BLaER1 (cell line): ENCODE measurements around the gene NOS1.
"Not testable (repeated sequence)": the region's sequence is repeated elsewhere in the genome, so short reads cannot be mapped to it uniquely, and the experiment has no call there.

ENCODE experiments used
- H3K27ac ChIP-seq: shearing (Covaris generic); formaldehyde crosslinking; 2 replicates; pipeline ENCODE4 v1.8.1; 2022
- H3K27me3 ChIP-seq: shearing (Covaris generic); formaldehyde crosslinking; 2 replicates; pipeline ENCODE4 v1.8.1; 2022
- H3K36me3 ChIP-seq: shearing (Covaris generic); formaldehyde crosslinking; 2 replicates; pipeline ENCODE4 v1.8.1; 2022
- H3K4me1 ChIP-seq: shearing (Covaris generic); formaldehyde crosslinking; 2 replicates; pipeline ENCODE4 v1.8.1; 2022
- H3K4me2 ChIP-seq: shearing (Covaris generic); formaldehyde crosslinking; 2 replicates; pipeline ENCODE4 v1.8.1; 2022
- H3K4me3 ChIP-seq: shearing (Covaris generic); formaldehyde crosslinking; 2 replicates; pipeline ENCODE4 v1.8.1; 2022
- H3K9ac ChIP-seq: shearing (Covaris generic); formaldehyde crosslinking; 2 replicates; pipeline ENCODE4 v1.8.1; 2022
- H3K9me3 ChIP-seq: shearing (Covaris generic); formaldehyde crosslinking; 2 replicates; pipeline ENCODE4 v1.8.1; 2022
- H4K20me1 ChIP-seq: shearing (Covaris generic); formaldehyde crosslinking; 2 replicates; pipeline ENCODE4 v1.8.1; 2022
- Cebpa-rat ChIP-seq: shearing (Covaris generic); IDR thresholded peaks from 2 replicates; pipeline ENCODE4 v1.8.1; 2022

The NOS1 gene

DNA sequence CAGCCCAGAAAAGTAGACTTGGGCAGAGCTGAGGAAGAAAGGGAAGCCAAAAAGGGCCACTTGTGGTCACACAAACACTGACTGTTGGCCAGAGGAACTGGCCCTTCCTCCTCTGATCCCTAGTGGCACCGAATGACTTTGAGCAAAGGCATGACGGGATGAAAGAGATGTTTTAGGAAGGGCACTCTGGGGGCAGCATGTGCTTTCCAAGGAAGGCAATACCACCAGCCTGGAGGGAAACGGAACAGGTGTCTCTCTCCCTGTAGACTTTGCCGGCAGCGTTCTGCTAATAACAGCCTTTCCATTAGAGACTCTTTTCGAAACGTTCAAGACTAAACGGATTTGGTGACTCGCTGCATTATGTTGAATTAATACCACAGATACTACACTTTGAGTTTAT lies 158.9 kb downstream of the NOS1 start:
- H3K27ac ChIP-seq: no peak overlapping the region
- 0 out of 2 replicates have a peak, but pooled peaks cover 3% of the 10 kb centered on the region for H3K9me3 ChIP-seq
- TF ChIP-seq Cebpa-rat: no peak
- no peaks in the 10 kb centered on the region for H3K27me3 ChIP-seq
- no peaks in the 10 kb centered on the region for H3K36me3 ChIP-seq
- peak overlapping the region; percentile 47 for H3K4me2 ChIP-seq
- H3K4me1 ChIP-seq: peaks cover 12% of the 10 kb centered on the region
- no peak overlapping the region for H3K4me3 ChIP-seq
- H3K9ac ChIP-seq: no peak overlapping the region
- H4K20me1 ChIP-seq: no peaks in the 10 kb centered on the region

DNA sequence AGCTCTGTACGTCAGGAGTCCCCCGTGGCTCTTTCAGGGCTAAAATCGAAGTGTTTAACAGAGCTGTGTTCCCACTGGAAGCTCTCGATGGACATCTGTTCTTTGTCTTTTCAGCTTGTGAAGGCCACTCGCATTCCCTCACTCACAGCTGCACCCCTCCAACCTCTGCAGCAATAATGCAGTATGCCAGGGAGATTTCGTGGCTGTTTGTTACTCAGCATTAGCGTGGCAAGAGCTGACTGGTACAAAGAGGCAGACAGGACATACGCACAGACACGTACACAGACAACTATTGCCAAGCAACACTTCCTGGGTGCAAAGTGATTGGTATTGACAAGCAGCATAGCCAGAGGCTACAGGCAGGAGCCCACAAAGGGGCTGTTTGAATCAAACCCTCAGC lies 159.4 kb downstream of the NOS1 start:
- H3K4me1 ChIP-seq: peaks cover 12% of the 10 kb centered on the region
- peak overlapping the region; percentile 47 for H3K4me2 ChIP-seq
- H3K9me3 ChIP-seq: 0 out of 2 replicates have a peak, but pooled peaks cover 3% of the 10 kb centered on the region
- H3K27me3 ChIP-seq: no peaks in the 10 kb centered on the region
- H3K27ac ChIP-seq: no peak overlapping the region
- no peak for TF ChIP-seq Cebpa-rat
- no peaks in the 10 kb centered on the region for H3K36me3 ChIP-seq
- H3K4me3 ChIP-seq: no peak overlapping the region
- H3K9ac ChIP-seq: no peak overlapping the region
- no peaks in the 10 kb centered on the region for H4K20me1 ChIP-seq

DNA sequence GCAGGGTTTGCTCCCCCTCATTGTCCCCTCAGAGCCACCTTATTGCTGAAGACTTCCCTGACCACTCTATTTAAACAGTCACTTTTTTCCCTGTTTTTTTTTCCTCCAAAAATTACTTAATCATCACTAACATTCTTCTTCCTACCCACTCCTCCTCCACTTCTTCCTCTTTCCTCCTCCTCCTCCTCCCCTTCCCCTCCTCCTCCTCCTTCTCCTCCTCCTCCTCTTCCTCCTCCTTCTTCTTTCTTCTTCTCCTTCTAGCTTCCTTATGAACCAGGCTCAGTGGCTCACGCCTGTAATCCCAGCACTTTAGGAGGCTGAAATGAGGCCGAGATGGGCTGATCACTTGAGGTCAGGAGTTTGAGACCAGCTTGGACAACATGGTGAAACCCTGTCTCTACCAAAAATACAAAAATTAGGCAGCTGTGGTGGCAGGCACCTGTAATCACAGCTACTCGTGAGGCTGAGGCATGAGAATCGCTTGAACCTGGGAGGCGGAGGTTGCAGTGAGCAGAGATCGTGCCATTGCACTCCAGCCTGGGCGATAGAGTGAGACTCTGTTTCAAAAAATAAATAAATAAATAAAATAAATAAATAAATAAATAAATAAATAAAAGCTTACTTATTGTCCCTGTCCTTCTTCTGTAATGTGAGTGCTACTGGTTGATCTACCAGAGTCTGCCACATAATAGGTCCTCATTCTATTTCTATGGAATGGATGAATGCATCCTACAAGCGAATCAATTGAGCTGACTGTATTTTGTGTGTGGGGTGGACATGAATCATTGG lies 161.3 kb downstream of the NOS1 start:
- H3K27me3 ChIP-seq, H3K36me3 ChIP-seq, H3K27ac ChIP-seq, H4K20me1 ChIP-seq, H3K9ac ChIP-seq, H3K4me2 ChIP-seq, H3K9me3 ChIP-seq, H3K4me3 ChIP-seq: not testable (repeated sequence)
- peaks cover 12% of the 10 kb centered on the region for H3K4me1 ChIP-seq

- not testable (repeated sequence) for H3K36me3 ChIP-seq, H3K4me2 ChIP-seq, H3K4me1 ChIP-seq, H3K27ac ChIP-seq, H3K4me3 ChIP-seq, H3K9ac ChIP-seq, H3K27me3 ChIP-seq, H3K9me3 ChIP-seq, H4K20me1 ChIP-seq
Observed at GRCh38 chr12:117196334-117196733, 165.1 kb downstream of the NOS1 start.

- not testable (repeated sequence) for H3K9me3 ChIP-seq, H3K4me3 ChIP-seq, H3K4me2 ChIP-seq, H3K36me3 ChIP-seq, H3K27ac ChIP-seq, H4K20me1 ChIP-seq, H3K9ac ChIP-seq, H3K4me1 ChIP-seq, H3K27me3 ChIP-seq
Observed at GRCh38 chr12:117195027-117195426, 166.4 kb downstream of the NOS1 start.

GRCh38 chr12:117193903-117194302 lies 167.5 kb downstream of the NOS1 start:
- no peaks in the 10 kb centered on the region for H3K36me3 ChIP-seq
- H4K20me1 ChIP-seq: peaks cover 8% of the 10 kb centered on the region
- H3K9ac ChIP-seq: no peak overlapping the region
- no peak overlapping the region for H3K4me2 ChIP-seq
- H3K4me3 ChIP-seq: no peak overlapping the region
- TF ChIP-seq Cebpa-rat: no peak
- no peaks in the 10 kb centered on the region; the same call in 1 of the 2 replicates for H3K9me3 ChIP-seq
- H3K27ac ChIP-seq: no peak overlapping the region
- H3K27me3 ChIP-seq: no peaks in the 10 kb centered on the region
- peaks cover 11% of the 10 kb centered on the region for H3K4me1 ChIP-seq

DNA sequence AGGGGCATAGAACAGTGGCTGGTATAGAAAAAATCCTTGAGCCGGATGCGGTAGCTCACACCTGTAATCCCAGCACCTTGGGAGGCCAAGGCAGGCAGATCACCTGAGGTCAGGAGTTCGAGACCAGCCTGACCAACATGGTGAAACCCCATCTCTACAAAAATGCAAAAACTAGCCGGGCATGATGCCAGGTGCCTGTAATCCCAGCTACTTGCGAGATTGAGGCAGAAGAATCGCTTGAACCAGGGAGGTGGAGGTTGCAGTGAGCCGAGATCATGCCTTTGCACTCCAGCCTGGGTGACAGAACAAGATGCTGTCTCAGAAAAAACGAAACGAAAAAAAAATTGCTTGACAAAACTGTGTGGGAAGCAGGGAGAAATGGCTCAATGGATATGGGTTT lies 168.8 kb downstream of the NOS1 start:
- H3K27ac ChIP-seq, H3K9me3 ChIP-seq, H3K27me3 ChIP-seq, H3K4me3 ChIP-seq, H3K36me3 ChIP-seq, H3K4me2 ChIP-seq, H3K9ac ChIP-seq: not testable (repeated sequence)
- Histone ChIP-seq H4K20me1 (peaks cover 17% of the 10 kb centered on the region), H3K4me1 (peaks cover 20% of the 10 kb centered on the region)

- Histone ChIP-seq H3K4me3 (no peak overlapping the region), H3K4me2 (no peak overlapping the region), H3K36me3 (peaks cover 11% of the 10 kb centered on the region), H3K27ac (no peak overlapping the region), H3K9ac (no peak overlapping the region), H3K27me3 (no peaks in the 10 kb centered on the region), H3K4me1 (peaks cover 20% of the 10 kb centered on the region), H3K9me3 (no peaks in the 10 kb centered on the region; the same call in 1 of the 2 replicates), H4K20me1 (peaks cover 17% of the 10 kb centered on the region)
- TF ChIP-seq Cebpa-rat: no peak
Observed at GRCh38 chr12:117192057-117192456, 169.4 kb downstream of the NOS1 start.

DNA sequence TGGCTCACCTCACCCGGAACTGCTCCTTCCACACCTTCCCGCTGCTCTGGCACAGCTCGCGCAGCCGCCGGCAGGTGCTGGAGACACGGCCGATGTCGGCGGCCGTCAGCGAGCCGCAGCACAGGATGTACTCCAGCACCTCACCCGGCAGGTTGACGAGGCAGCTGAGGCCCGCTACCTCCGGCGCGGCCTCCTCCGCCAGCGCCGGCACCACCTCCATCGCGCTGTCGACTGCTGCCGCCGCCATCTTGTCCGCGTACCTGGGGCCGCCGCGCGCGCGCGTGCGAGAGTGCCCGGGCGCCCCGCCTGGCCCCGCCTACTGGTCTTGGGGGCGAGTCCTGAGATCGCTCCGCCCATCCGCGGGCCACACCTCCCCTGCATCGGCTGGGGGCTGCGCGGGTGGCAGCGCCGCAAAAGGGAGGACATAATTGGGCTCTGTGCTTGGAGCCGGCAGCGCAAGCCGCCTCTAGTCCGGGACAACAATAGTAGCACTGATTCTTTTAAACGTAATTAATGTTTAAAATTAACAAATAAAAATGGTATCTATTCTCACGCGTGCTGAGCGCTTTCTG lies 171.1 kb downstream of the NOS1 start, which contains the start of gene FBXO21:
FBXO21 (minus strand) TSS at position 261 of the 572 bp plus-strand sequence; CDS start at position 247, 14 bp downstream.
- H3K27me3 ChIP-seq: no peaks in the 10 kb centered on the region
- H3K36me3 ChIP-seq: peaks cover 28% of the 10 kb centered on the region
- H3K9ac ChIP-seq: peak within 1 kb of the TSS; percentile 90
- H3K4me2 ChIP-seq: peak within 1 kb of the TSS; percentile 92
- TF ChIP-seq Cebpa-rat: no peak
- peak within 1 kb of the TSS; percentile 86 for H3K27ac ChIP-seq
- peak within 1 kb of the TSS; percentile 87 for H3K4me3 ChIP-seq
- peaks cover 8% of the 10 kb centered on the region for H3K9me3 ChIP-seq
- H4K20me1 ChIP-seq: peaks cover 17% of the 10 kb centered on the region
- H3K4me1 ChIP-seq: peaks cover 20% of the 10 kb centered on the region

- Histone ChIP-seq H4K20me1 (peaks cover 17% of the 10 kb centered on the region), H3K4me1 (peaks cover 20% of the 10 kb centered on the region), H3K27ac (peak overlapping the region; percentile 86), H3K4me2 (peak overlapping the region; percentile 92), H3K9me3 (peaks cover 12% of the 10 kb centered on the region), H3K36me3 (peaks cover 34% of the 10 kb centered on the region), H3K9ac (peak overlapping the region; percentile 90), H3K4me3 (peak overlapping the region; percentile 87), H3K27me3 (no peaks in the 10 kb centered on the region)
- TF ChIP-seq Cebpa-rat: no peak
Observed at GRCh38 chr12:117189725-117190209, 171.7 kb downstream of the NOS1 start.
